MM.1S (cell line): Measurements from ENCODE around the gene ZNF565.

Experiments
- DNase-seq: peaks from one replicate; pipeline ENCODE4 v3.0.0-alpha.2; 2015
- H2AFZ ChIP-seq: fragments of 300-600 bp; sonication (generic); 2 replicates; pipeline ENCODE4 v1.6.0; 2016; ENCODE audit warnings: antibody characterized with exemption, low read length
- H3F3A ChIP-seq: fragments of 300-600 bp; sonication (generic); 2 replicates; pipeline ENCODE4 v1.6.1; 2016; ENCODE audit warnings: mild to moderate bottlenecking, antibody characterized with exemption, low read length, moderate library complexity, mixed read lengths; ENCODE audit not compliant: insufficient read depth
- H3K27ac ChIP-seq: fragments of 300-600 bp; sonication (generic); 2 replicates; pipeline ENCODE4 v1.5.1; 2016; ENCODE audit warnings: mild to moderate bottlenecking, low read length
- H3K27me3 ChIP-seq: fragments of 300-600 bp; sonication (generic); replicated peaks from 2 replicates; pipeline ENCODE4 v1.6.0; 2016; ENCODE audit warnings: low read length; ENCODE audit not compliant: insufficient read depth
- H3K36me3 ChIP-seq: fragments of 300-600 bp; sonication (generic); replicated peaks from 2 replicates; pipeline ENCODE4 v1.6.1; 2016; ENCODE audit warnings: mild to moderate bottlenecking, low read length, mixed read lengths; ENCODE audit not compliant: insufficient read depth
- H3K4me1 ChIP-seq: fragments of 300-600 bp; sonication (generic); 2 replicates; pipeline ENCODE4 v1.6.1; 2016; ENCODE audit warnings: low read length, mixed read lengths
- H3K4me2 ChIP-seq: fragments of 300-600 bp; sonication (generic); 2 replicates; pipeline ENCODE4 v1.6.0; 2016; ENCODE audit warnings: low read depth, low read length
- H3K4me3 ChIP-seq: fragments of 300-600 bp; sonication (generic); 2 replicates; pipeline ENCODE4 v1.5.1; 2016; ENCODE audit warnings: low read length, mixed read lengths
- H3K79me2 ChIP-seq: fragments of 300-600 bp; sonication (generic); 2 replicates; pipeline ENCODE4 v1.6.1; 2016; ENCODE audit warnings: mixed run types, low read length, mixed read lengths
- H3K9ac ChIP-seq: fragments of 300-600 bp; sonication (generic); 2 replicates; pipeline ENCODE4 v1.6.1; 2016; ENCODE audit warnings: low read length, mixed read lengths
- H3K9me2 ChIP-seq: fragments of 300-600 bp; sonication (generic); replicated peaks from 2 replicates; pipeline ENCODE4 v1.6.1; 2016; ENCODE audit warnings: mild to moderate bottlenecking, low read length, mixed read lengths; ENCODE audit not compliant: insufficient read depth
- H3K9me3 ChIP-seq: fragments of 300-600 bp; sonication (generic); replicated peaks from 2 replicates; pipeline ENCODE4 v1.6.1; 2016; ENCODE audit warnings: mild to moderate bottlenecking, low read length, mixed read lengths; ENCODE audit not compliant: insufficient read depth
- H4K20me1 ChIP-seq: fragments of 300-600 bp; sonication (generic); 2 replicates; pipeline ENCODE4 v1.6.1; 2016; ENCODE audit warnings: mild to moderate bottlenecking, low read length, moderate library complexity, mixed read lengths; ENCODE audit not compliant: insufficient read depth
- EZH2 ChIP-seq: fragments of 300-600 bp; sonication (generic); optimal IDR thresholded peaks from 2 replicates; pipeline ENCODE3; 2017; ENCODE audit warnings: low read depth, mild to moderate bottlenecking, antibody characterized with exemption, low read length, mixed read lengths
- EZH2phosphoT487 ChIP-seq: fragments of 300-600 bp; sonication (generic); IDR thresholded peaks from 2 replicates; pipeline ENCODE4 v1.6.1; 2018; ENCODE audit warnings: antibody characterized with exemption, low read length
- TF ChIP-seq, protein P1 (sequence below): fragments of 300-600 bp; sonication (generic); IDR thresholded peaks from 2 replicates; pipeline ENCODE4 v1.5.1; 2016; ENCODE audit warnings: antibody characterized with exemption, low read length, mixed read lengths

The ZNF565 gene

DNA sequence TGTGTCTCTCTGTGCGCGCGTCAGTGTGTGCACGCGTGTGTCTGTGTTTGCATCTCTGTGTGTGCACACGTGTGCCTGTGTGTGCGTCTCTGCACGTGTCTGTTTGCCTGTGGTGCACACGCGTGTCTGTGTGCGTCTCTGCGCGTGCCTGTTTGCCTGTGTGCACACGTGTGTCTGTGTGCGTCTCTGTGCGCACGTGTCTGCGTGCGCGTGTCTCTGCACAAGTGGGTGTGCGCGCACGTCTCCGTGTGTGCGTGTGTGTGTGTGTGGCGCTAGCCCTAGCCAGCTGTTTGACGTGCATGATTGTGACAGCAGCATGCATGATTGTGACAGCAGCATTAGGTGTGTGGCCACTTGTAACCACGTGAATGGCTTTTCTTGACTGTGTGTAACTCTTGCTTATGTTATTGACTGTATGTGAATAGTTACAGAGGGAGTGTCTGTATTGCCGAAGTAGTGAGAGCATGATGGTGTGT lies 31.6 kb upstream of the ZNF565 start:
- Histone ChIP-seq H3K9ac (no peak overlapping the region), H3F3A (no peaks in the 10 kb centered on the region), H3K27ac (no peak overlapping the region), H3K36me3 (no peaks in the 10 kb centered on the region), H3K27me3 (no peaks in the 10 kb centered on the region), H4K20me1 (no peaks in the 10 kb centered on the region), H3K4me2 (no peak overlapping the region), H3K4me3 (no peak overlapping the region), H3K9me3 (no peaks in the 10 kb centered on the region), H3K79me2 (no peaks in the 10 kb centered on the region), H2AFZ (no peak overlapping the region), H3K9me2 (no peaks in the 10 kb centered on the region), H3K4me1 (no peaks in the 10 kb centered on the region)
- TF ChIP-seq, protein P1, sequence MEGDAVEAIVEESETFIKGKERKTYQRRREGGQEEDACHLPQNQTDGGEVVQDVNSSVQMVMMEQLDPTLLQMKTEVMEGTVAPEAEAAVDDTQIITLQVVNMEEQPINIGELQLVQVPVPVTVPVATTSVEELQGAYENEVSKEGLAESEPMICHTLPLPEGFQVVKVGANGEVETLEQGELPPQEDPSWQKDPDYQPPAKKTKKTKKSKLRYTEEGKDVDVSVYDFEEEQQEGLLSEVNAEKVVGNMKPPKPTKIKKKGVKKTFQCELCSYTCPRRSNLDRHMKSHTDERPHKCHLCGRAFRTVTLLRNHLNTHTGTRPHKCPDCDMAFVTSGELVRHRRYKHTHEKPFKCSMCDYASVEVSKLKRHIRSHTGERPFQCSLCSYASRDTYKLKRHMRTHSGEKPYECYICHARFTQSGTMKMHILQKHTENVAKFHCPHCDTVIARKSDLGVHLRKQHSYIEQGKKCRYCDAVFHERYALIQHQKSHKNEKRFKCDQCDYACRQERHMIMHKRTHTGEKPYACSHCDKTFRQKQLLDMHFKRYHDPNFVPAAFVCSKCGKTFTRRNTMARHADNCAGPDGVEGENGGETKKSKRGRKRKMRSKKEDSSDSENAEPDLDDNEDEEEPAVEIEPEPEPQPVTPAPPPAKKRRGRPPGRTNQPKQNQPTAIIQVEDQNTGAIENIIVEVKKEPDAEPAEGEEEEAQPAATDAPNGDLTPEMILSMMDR, result no peak
- no peak for TF ChIP-seq EZH2
- no peak for TF ChIP-seq EZH2phosphoT487
- DNase-seq, result no peak

DNA sequence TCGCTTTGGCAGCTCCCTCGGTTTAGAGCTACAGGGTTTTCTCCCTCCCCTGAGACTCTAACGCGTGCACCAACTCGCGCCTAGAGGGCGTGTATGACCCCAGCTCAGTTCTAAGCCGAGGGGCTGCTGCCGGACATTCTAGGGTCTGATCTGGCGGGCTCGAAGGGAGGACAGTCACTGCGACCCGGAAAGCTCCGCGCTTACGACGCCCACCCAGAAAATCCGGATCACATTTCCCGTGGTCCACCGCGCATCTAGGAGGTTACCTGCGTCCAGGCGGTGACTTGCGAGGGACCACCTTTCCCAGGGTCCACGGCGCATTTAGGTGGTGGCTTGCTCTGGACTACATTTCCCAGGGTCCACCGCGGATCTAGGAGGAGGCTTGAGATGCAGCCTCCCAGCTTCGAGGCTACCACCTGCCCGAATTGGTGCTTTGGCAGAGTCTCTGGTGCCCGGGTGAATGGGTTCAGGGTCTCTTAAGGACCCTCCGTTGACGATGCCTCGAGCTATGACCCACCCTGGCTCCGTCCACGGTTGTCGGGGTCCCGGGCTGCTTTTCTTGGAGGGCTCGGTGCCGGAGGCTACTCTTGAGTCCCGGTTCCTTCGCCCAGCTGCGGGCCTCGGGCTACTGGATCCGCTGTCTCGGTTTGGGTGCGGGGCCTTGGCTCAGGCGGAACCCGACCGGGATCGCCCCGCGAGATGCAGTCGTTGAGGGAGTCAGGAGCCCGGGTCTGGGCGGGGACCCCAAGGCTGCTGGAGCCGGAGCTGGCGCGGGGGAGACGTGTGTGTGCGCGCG lies 30.9 kb upstream of the ZNF565 start:
- Histone ChIP-seq H3K4me3 (no peak overlapping the region), H3K4me2 (no peak overlapping the region)
- TF ChIP-seq EZH2phosphoT487 (no peak), EZH2 (no peak)
- TF ChIP-seq, protein P1, result no peak

DNA sequence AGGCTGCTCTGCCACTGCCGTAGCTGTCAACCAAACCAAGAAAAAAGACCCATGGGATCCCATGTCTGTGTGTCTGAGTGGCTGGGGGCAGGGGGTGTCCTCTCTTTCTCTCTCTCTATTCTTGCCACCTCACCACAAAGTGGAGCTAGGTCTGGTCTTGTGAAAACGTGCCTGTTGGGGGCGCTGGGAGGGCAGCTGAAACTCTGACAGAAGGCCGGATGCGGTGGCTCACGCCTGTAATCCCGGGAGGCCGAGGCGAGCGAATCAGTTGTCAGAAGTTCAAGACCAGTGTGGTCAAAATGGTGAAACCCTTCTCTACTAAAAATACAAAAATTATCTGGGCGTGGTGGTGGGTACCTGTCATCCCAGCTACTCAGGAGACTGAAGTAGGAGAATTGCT lies 29.6 kb upstream of the ZNF565 start:
- Histone ChIP-seq H3K27ac (no peak overlapping the region), H3K79me2 (no peaks in the 10 kb centered on the region), H3F3A (no peaks in the 10 kb centered on the region), H3K27me3 (no peaks in the 10 kb centered on the region), H3K9me3 (no peaks in the 10 kb centered on the region), H2AFZ (no peak overlapping the region), H4K20me1 (no peaks in the 10 kb centered on the region), H3K4me3 (no peak overlapping the region), H3K9me2 (no peaks in the 10 kb centered on the region), H3K9ac (no peak overlapping the region), H3K36me3 (no peaks in the 10 kb centered on the region), H3K4me1 (no peaks in the 10 kb centered on the region), H3K4me2 (no peak overlapping the region)
- TF ChIP-seq, protein P1, result no peak
- TF ChIP-seq EZH2phosphoT487, result no peak
- DNase-seq, result no peak

More for the DNA sequence above, 30.9 kb upstream of the ZNF565 start:
- DNase-seq, result no peak
- Histone ChIP-seq H3K79me2 (no peaks in the 10 kb centered on the region), H3K4me1 (no peaks in the 10 kb centered on the region), H3K27ac (no peak overlapping the region), H4K20me1 (no peaks in the 10 kb centered on the region), H3K9ac (no peak overlapping the region), H3K9me2 (no peaks in the 10 kb centered on the region), H3F3A (no peaks in the 10 kb centered on the region), H3K9me3 (no peaks in the 10 kb centered on the region), H3K27me3 (no peaks in the 10 kb centered on the region), H3K36me3 (no peaks in the 10 kb centered on the region), H2AFZ (no peak overlapping the region)
